Panc1 (cell line): ENCODE results near the gene TM2D1. TPM values are rescaled to one million over a fixed set of nuclear protein-coding genes. Genes with fewer than 3 reads are reported as not detected.

Experiments
- ATAC-seq: fragments of 200-7000 bp; cut with Tn5 transposase; 2 replicates; pipeline ENCODE4 v1.9.1; 2020; ENCODE audit warnings: mild to moderate bottlenecking, moderate library complexity
- BruUV-seq: library from RNA; stranded (reverse); fragments of 400-500 nt; replicated peaks from 2 replicates; lab custom pipeline; 2021; lab: Mats Ljungman, UMichigan
- CTCF ChIA-PET: fragments of 300-600 bp; sonication (Branson Sonifier 250); formaldehyde crosslinking; loops from one replicate; lab custom pipeline; 2022; ENCODE audit warnings: antibody characterized with exemption; lab: Charles Lee
- POLR2A ChIA-PET: fragments of 300-600 bp; sonication (Branson Sonifier 250); formaldehyde crosslinking; loops from one replicate; lab custom pipeline; 2022; ENCODE audit warnings: antibody characterized with exemption; lab: Charles Lee
- DNase-seq: peaks from one replicate; pipeline ENCODE4 v3.0.0-alpha.2; 2010; ENCODE audit warnings: low read depth, low spot score
- H3K27ac ChIP-seq: 2 replicates; pipeline ENCODE4 v1.5.1; 2011; ENCODE audit warnings: mild to moderate bottlenecking, low read length, inconsistent platforms
- H3K27me3 ChIP-seq: fragments of 200-500 bp; sonication (Bioruptor generic); 2 replicates; pipeline ENCODE4 v1.6.0; 2014; ENCODE audit warnings: low read length, inconsistent platforms; ENCODE audit not compliant: control insufficient read depth, insufficient read depth
- H3K36me3 ChIP-seq: fragments of 200-500 bp; sonication (Bioruptor generic); 2 replicates; pipeline ENCODE4 v1.5.1; 2014; ENCODE audit warnings: inconsistent platforms, mild to moderate bottlenecking, low read length, moderate library complexity; ENCODE audit not compliant: control insufficient read depth, insufficient read depth
- H3K4me1 ChIP-seq: 2 replicates; pipeline ENCODE4 v1.5.1; 2011; ENCODE audit warnings: inconsistent platforms, mild to moderate bottlenecking, low read length, moderate library complexity; ENCODE audit not compliant: control insufficient read depth, insufficient read depth
- H3K4me3 ChIP-seq, 2 experiments: 2 replicates each; pipeline ENCODE4 v1.5.1; 2011 to 2012; ENCODE audit warnings: low read depth in 2 of 2, low read length in 2 of 2, mild to moderate bottlenecking in 2 of 2, inconsistent platforms in 1 of 2, moderate library complexity in 1 of 2
- H3K9me3 ChIP-seq: fragments of 200-500 bp; sonication (Bioruptor generic); 2 replicates; pipeline ENCODE4 v1.5.1; 2014; ENCODE audit warnings: low read depth, mild to moderate bottlenecking, inconsistent platforms, low read length, moderate library complexity; ENCODE audit not compliant: control insufficient read depth, insufficient read depth
- POLR2AphosphoS5 ChIP-seq: IDR thresholded peaks from 2 replicates; pipeline ENCODE4 v1.6.1; 2012; ENCODE audit warnings: mild to moderate bottlenecking, low read depth, low read length, moderate library complexity
- REST ChIP-seq, 2 experiments: IDR thresholded peaks; 2 replicates each; pipeline ENCODE4 v1.6.1; 2011 to 2012; ENCODE audit warnings: low read depth in 2 of 2, control low read depth in 1 of 2, low read length in 1 of 2, mild to moderate bottlenecking in 1 of 2, moderate library complexity in 1 of 2; ENCODE audit not compliant: insufficient read depth in 1 of 2
- SIN3A ChIP-seq: IDR thresholded peaks from 2 replicates; pipeline ENCODE4 v1.6.1; 2012; ENCODE audit warnings: low read depth, mild to moderate bottlenecking, low read length, moderate library complexity, borderline replicate concordance; ENCODE audit not compliant: insufficient read depth
- TCF7L2 ChIP-seq: IDR thresholded peaks from 2 replicates; pipeline ENCODE4 v1.6.1; 2011; ENCODE audit warnings: mild to moderate bottlenecking, low read depth, low read length, inconsistent platforms
- in situ Hi-C: cut with HindIII; loops from 2 replicates; pipeline ENCODE4 v1.10.0; 2016; ENCODE audit warnings: low sequenced_read_pairs, low pct_unique_long_range_greater_than_20kb
- intact Hi-C: fragments of 100-400 bp; cut with micrococcal nuclease; formaldehyde crosslinking; loops from one replicate; pipeline ENCODE4 v1.10.0; 2022; ENCODE audit not compliant: unreplicated experiment
- total RNA-seq: library from RNA; stranded (reverse); gene quantifications from one replicate; pipeline ENCODE4 v1.2.1, GENCODE V29; 2021; ENCODE audit not compliant: unreplicated experiment
- TF ChIP-seq, protein P1 (sequence below): fragments of 450-650 bp; IDR thresholded peaks from 2 replicates; pipeline ENCODE4 v1.5.1; 2017; ENCODE audit warnings: mild to moderate bottlenecking

The TM2D1 gene
- total RNA-seq, 1 experiment from 2014 or later, result 43.2 TPM

- ATAC-seq, result no peak
- ChIA-PET POLR2A (no interaction called here), CTCF (no interaction called here)
- H3K4me1 ChIP-seq, result no peaks in the 10 kb centered on the region
- no peaks in the 10 kb centered on the region for H3K36me3 ChIP-seq
- no peaks in the 10 kb centered on the region for H3K9me3 ChIP-seq
- DNase-seq, result no peak
- H3K4me3 ChIP-seq, result no peak overlapping the region
- H3K27ac ChIP-seq, result no peak overlapping the region
- intact Hi-C loops (no loop called here), in situ Hi-C loops (no loop called here)
- TF ChIP-seq SIN3A (no peak), REST (IDR thresholded peaks at IDR 0.05; ENCODE audit: insufficient read depth in 1 of 2, low read depth in 2 of 2, low read length in 1 of 2) (no peak), POLR2AphosphoS5 (no peak), TCF7L2 (no peak)
- TF ChIP-seq, protein P1, sequence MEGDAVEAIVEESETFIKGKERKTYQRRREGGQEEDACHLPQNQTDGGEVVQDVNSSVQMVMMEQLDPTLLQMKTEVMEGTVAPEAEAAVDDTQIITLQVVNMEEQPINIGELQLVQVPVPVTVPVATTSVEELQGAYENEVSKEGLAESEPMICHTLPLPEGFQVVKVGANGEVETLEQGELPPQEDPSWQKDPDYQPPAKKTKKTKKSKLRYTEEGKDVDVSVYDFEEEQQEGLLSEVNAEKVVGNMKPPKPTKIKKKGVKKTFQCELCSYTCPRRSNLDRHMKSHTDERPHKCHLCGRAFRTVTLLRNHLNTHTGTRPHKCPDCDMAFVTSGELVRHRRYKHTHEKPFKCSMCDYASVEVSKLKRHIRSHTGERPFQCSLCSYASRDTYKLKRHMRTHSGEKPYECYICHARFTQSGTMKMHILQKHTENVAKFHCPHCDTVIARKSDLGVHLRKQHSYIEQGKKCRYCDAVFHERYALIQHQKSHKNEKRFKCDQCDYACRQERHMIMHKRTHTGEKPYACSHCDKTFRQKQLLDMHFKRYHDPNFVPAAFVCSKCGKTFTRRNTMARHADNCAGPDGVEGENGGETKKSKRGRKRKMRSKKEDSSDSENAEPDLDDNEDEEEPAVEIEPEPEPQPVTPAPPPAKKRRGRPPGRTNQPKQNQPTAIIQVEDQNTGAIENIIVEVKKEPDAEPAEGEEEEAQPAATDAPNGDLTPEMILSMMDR, result no peak
- H3K27me3 ChIP-seq, result no peaks in the 10 kb centered on the region
- BruUV-seq, result no TSS peak
Observed at GRCh38 chr1:61670016-61670415, 54.9 kb downstream of the TM2D1 start.

DNA sequence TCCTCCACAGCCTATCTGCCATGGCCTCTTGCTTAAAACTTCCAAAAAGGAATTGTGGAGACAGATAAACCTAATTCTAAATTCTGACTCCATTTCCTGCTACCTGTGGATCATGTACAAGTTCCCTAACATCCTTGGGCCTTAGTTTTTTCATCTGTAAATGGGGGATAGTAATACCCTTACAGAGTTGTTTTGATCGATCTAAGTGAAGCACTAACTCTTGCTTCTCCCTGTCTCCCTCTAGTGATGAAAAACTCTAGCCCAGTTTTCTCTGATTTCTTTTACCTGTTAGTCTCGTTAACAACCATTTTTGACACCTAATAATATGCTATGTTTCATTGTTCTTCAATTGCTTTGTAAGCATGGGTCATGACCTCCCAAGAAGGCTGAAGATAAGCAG is 65.9 kb downstream of the TM2D1 start:
- no peak overlapping the region for H3K4me3 ChIP-seq
- intact Hi-C loops (no loop called here), in situ Hi-C loops (no loop called here)
- DNase-seq, result no peak
- no peaks in the 10 kb centered on the region for H3K36me3 ChIP-seq
- H3K9me3 ChIP-seq, result no peaks in the 10 kb centered on the region
- no peak for TF ChIP-seq SIN3A
- TF ChIP-seq TCF7L2, result no peak
- TF ChIP-seq, protein P1, result peak; percentile 36; the same call in 1 of the 2 replicates
- TF ChIP-seq REST (IDR thresholded peaks at IDR 0.05; ENCODE audit: insufficient read depth in 1 of 2, low read depth in 2 of 2, low read length in 1 of 2), result no peak
- no peak for TF ChIP-seq POLR2AphosphoS5
- no peak for ATAC-seq
- H3K27me3 ChIP-seq, result no peaks in the 10 kb centered on the region
- POLR2A ChIA-PET, result no interaction called here
- BruUV-seq, result no TSS peak
- H3K4me1 ChIP-seq, result no peaks in the 10 kb centered on the region
- CTCF ChIA-PET, result no interaction called here
- H3K27ac ChIP-seq, result no peak overlapping the region
